Measurements from ENCODE around the gene FAF1.
"Not testable (repeated sequence)": the region's sequence is repeated elsewhere in the genome, so short reads cannot be mapped to it uniquely, and the experiment has no call there.

Gene FAF1

DNA sequence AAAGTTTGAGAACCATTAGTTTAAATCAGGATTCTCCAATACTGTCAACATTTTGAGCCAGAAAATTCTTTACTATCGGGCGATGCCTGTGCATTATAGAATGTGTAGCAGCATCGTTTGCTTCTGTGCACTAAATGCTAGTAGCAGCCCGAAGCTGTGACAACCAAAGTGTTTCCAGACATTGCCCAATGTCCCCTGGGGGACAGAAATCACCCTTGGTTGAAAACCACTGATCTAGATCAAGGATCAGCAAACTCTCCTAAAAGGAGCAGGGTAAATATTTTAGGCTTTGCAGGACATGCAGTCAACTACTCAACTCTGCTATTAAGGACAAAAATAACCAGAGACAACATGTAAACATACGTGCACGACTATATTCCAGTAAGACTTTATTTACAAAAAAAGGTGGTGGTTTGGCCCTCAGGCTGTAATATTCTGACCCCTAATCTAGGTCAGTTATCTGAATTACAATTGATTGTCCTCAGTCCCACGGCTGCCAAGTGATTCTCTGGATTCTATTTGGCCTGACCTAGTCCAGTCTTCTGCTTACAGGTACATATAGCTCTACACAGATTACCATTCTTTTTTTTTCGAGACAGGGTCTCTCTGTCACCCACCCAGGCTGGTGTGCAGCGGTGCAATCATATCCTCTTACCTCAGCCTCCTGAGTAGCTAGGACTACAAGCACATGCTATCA, 10.6 kb downstream of the FAF1 start:
- no peak for DNase-seq (ENCODE audit: low read depth)
- TF ChIP-seq, protein P1, sequence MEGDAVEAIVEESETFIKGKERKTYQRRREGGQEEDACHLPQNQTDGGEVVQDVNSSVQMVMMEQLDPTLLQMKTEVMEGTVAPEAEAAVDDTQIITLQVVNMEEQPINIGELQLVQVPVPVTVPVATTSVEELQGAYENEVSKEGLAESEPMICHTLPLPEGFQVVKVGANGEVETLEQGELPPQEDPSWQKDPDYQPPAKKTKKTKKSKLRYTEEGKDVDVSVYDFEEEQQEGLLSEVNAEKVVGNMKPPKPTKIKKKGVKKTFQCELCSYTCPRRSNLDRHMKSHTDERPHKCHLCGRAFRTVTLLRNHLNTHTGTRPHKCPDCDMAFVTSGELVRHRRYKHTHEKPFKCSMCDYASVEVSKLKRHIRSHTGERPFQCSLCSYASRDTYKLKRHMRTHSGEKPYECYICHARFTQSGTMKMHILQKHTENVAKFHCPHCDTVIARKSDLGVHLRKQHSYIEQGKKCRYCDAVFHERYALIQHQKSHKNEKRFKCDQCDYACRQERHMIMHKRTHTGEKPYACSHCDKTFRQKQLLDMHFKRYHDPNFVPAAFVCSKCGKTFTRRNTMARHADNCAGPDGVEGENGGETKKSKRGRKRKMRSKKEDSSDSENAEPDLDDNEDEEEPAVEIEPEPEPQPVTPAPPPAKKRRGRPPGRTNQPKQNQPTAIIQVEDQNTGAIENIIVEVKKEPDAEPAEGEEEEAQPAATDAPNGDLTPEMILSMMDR (IDR thresholded peaks at IDR 0.05; ENCODE audit: control insufficient read depth, insufficient read depth, low read depth, low read length, missing control alignments): no peak
- H3K4me3 ChIP-seq (ENCODE audit: control insufficient read depth, low read depth, low read length): no peak overlapping the region

DNA sequence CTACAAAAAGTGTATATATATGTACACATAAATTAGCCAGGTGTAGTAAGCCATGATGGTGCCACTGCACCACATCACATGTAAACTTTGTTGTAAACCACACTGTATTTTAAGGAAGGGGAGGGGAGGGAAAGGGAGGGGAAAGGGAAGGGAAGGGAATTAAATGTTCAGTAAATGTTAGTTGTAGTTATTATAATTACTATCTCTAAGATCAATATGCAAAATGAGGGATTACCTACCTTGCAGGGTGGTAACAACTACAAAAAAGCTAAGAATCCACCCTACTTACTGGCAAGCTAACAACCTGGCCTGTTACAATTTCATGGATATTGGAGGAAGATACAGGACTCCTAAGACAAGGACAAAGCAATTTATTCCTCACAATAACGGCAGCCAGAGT, 17.7 kb downstream of the FAF1 start:
- DNase-seq (ENCODE audit: low read depth): no peak
- H3K4me3 ChIP-seq (ENCODE audit: control insufficient read depth, low read depth, low read length): no peak overlapping the region
- TF ChIP-seq, protein P1 (IDR thresholded peaks at IDR 0.05; ENCODE audit: control insufficient read depth, insufficient read depth, low read depth, low read length, missing control alignments): no peak

DNA sequence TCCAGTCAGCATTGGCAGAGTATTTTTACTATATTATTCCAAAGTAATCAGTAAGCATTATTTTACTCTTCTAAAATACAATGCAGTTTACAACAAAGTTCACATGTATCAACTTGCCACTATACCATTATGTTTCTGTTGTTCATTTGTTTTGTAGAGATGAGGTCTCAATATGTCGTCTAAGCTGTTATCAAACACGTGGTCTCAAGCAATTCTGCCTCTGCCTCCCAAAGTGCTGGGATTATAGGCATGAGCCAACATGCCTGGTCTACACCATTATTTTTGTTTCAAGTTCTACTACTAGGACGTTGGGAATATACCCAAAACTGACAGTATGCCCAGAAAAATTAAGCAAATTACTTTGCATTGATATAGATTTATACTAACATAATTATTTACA, 19.8 kb downstream of the FAF1 start:
- TF ChIP-seq, protein P1 (IDR thresholded peaks at IDR 0.05; ENCODE audit: control insufficient read depth, insufficient read depth, low read depth, low read length, missing control alignments): no peak
- no peak overlapping the region for H3K4me3 ChIP-seq (ENCODE audit: control insufficient read depth, low read depth, low read length)
- no peak for DNase-seq (ENCODE audit: low read depth)

DNA sequence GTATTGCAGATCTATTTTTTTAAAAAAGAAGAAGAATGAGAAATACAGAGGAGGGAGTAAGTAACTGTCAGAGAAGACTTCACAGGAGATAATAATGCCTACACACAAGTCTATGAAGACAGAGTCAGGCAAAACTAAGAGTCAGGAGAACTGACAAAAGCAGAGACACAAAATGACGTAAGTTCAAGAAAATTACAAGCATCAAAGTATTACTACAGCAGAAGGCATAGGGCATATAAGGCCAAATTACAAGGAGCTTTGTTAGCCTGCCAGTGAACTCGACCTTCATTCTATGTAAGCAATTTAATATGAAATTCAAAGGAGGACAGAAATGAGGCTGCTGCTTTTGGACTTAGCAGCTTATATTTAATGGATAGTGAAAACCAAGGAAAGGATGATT, 23.7 kb downstream of the FAF1 start:
- TF ChIP-seq, protein P1 (IDR thresholded peaks at IDR 0.05; ENCODE audit: control insufficient read depth, insufficient read depth, low read depth, low read length, missing control alignments): no peak
- DNase-seq (ENCODE audit: low read depth): no peak
- no peak overlapping the region for H3K4me3 ChIP-seq (ENCODE audit: control insufficient read depth, low read depth, low read length)

GRCh38 chr1:50935276-50935675, 24.8 kb downstream of the FAF1 start:
- not testable (repeated sequence) for H3K4me3 ChIP-seq (ENCODE audit: control insufficient read depth, low read depth, low read length); DNase-seq (ENCODE audit: low read depth)

GRCh38 chr1:50934838-50935237, 25.2 kb downstream of the FAF1 start:
- TF ChIP-seq, protein P1 (IDR thresholded peaks at IDR 0.05; ENCODE audit: control insufficient read depth, insufficient read depth, low read depth, low read length, missing control alignments): no peak
- no peak overlapping the region for H3K4me3 ChIP-seq (ENCODE audit: control insufficient read depth, low read depth, low read length)
- DNase-seq (ENCODE audit: low read depth): no peak

- H3K4me3 ChIP-seq (ENCODE audit: control insufficient read depth, low read depth, low read length); DNase-seq (ENCODE audit: low read depth): not testable (repeated sequence)
These were observed 26.3 kb downstream of the FAF1 start for GRCh38 chr1:50933770-50934169.

- not testable (repeated sequence) for H3K4me3 ChIP-seq (ENCODE audit: control insufficient read depth, low read depth, low read length); DNase-seq (ENCODE audit: low read depth)
These were observed 28.0 kb downstream of the FAF1 start for GRCh38 chr1:50932043-50932442.

Measured in AG09309 (cell line).